ENCODE measurements around the gene HECW1. TPM values are rescaled to one million over a fixed set of nuclear protein-coding genes. Genes with fewer than 3 reads are reported as not detected.

Gene HECW1
- total and polyA plus RNA-seq, 5 donors, result 0.16 TPM; not detected in 4

DNA sequence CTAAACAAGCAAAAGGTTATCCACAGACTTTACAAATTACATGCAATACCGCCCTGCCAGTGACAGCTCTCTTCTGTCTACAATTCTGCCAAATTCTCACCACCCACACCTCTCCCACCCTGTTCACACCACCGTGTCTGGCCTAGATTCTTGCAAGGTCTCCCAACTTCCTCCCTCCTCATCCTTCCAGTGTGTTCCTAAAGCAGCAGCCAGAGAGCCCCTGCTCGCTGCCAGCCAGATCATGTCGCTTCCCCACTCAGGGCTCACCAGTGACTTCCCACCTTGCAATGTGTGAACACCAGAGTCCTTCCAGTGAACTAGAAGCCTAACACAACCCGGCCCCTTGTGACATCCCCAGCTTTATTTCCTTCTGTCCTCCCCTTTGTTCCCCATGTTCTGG lies 121.6 kb downstream of the HECW1 start:
- Histone ChIP-seq H3K4me1 (ENCODE audit: control insufficient read depth, insufficient read depth, low read length) (no peaks in the 10 kb centered on the region), H3K4me3 (ENCODE audit: low read length) (no peak overlapping the region), H3K27ac (ENCODE audit: low read length) (no peak overlapping the region), H3K27me3 (ENCODE audit: control insufficient read depth, insufficient read depth) (no peaks in the 10 kb centered on the region), H3K9me3 (ENCODE audit: control insufficient read depth, low read length) (no peaks in the 10 kb centered on the region)
- intact Hi-C loops (cut with DNase I), result no loop called here
- ATAC-seq (no peak), DNase-seq (no peak)
- WGBS, result 52% methylated on average over 5 of the region's 5 CpGs

DNA sequence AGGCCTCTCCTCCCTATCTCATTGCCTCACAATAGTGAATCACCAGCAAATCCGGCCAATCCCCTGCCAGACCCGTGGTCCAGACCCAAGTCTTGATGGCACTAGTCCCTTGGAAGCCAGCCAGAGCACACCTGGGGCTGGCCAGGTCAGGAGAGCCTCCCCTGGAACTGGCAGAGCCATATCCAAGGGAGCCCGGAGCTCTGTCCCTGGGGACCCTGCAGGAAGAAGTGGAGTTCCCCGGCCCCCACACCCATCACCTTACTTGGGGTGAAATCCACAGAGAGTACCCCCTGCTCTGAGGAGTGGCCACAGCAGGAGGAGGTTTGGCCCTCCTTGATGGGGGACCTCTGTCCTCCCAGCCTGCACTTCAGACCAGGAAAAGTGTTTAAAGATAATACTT lies 122.5 kb downstream of the HECW1 start:
- H3K4me1 ChIP-seq (ENCODE audit: control insufficient read depth, insufficient read depth, low read length), result no peaks in the 10 kb centered on the region
- H3K27ac ChIP-seq (ENCODE audit: low read length), result no peak overlapping the region
- intact Hi-C loops (cut with DNase I), result no loop called here
- ATAC-seq (no peak), DNase-seq (no peak)
- no peak overlapping the region for H3K4me3 ChIP-seq (ENCODE audit: low read length)
- WGBS, result 69% methylated on average over 4 of the region's 4 CpGs
- no peaks in the 10 kb centered on the region for H3K27me3 ChIP-seq (ENCODE audit: control insufficient read depth, insufficient read depth)
- H3K9me3 ChIP-seq (ENCODE audit: control insufficient read depth, low read length), result no peaks in the 10 kb centered on the region

DNA sequence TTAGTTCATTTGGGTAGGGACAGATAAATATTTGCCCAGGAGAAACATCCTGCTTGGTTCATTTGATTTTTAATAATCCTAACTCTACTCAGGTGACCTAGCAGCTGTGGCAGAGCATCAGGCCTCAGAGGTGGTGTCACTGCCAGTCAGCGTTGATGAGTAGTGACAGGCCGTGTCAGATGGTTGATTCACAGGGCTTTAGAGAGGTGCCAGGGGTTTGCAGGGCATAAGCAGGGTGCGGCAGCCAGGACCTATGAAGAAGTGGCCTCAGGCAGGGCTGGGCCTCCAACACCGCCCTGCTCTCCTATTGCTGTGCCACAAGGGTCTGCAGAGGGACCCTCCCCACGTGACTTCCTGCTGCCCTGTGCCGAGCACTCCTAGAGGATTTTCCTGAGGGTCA lies 128.1 kb downstream of the HECW1 start:
- Histone ChIP-seq H3K4me3 (ENCODE audit: low read length) (no peak overlapping the region), H3K27me3 (ENCODE audit: control insufficient read depth, insufficient read depth) (no peaks in the 10 kb centered on the region), H3K4me1 (ENCODE audit: control insufficient read depth, insufficient read depth, low read length) (no peaks in the 10 kb centered on the region), H3K9me3 (ENCODE audit: control insufficient read depth, low read length) (no peaks in the 10 kb centered on the region), H3K27ac (ENCODE audit: low read length) (no peak overlapping the region)
- ATAC-seq (no peak), DNase-seq (no peak)
- 77% methylated on average over 6 of the region's 6 CpGs for WGBS
- intact Hi-C loops (cut with DNase I), result no loop called here

DNA sequence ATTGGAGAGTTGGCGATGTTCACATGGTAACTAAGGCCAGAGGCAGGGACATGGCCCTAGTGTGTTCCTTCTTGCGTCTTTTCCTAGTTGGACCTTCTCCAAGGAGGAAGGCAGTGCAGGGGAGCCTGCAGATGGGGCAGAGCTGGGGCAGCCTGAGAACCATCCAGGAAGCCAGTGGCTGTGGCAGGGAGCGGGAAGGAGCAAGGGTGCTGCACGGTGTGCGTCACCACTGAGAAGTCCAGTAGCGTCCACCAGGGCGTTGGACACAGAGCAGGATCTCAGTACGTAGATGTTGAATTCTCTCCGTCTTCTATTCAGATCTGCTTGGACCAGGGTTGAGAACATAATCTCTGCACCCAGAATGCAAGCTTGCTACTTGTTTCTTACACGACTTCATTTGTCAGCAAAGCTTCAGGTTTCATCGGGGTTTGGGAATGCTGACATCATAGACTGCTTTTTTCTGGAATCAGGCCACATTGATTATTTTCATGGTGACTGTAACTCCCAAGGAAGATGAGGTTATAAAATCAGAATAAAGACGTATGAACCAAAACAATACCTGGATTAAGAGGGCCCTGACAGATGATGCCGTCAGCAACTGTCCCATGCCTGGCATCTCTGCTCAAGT lies 130.3 kb downstream of the HECW1 start:
- DNase-seq (no peak), ATAC-seq (no peak)
- no peaks in the 10 kb centered on the region for H3K9me3 ChIP-seq (ENCODE audit: control insufficient read depth, low read length)
- intact Hi-C loops (cut with DNase I), result no loop called here
- H3K4me3 ChIP-seq (ENCODE audit: low read length), result no peak overlapping the region
- H3K27me3 ChIP-seq (ENCODE audit: control insufficient read depth, insufficient read depth), result no peaks in the 10 kb centered on the region
- 84% methylated on average over 13 of the region's 13 CpGs for WGBS
- H3K4me1 ChIP-seq (ENCODE audit: control insufficient read depth, insufficient read depth, low read length), result no peaks in the 10 kb centered on the region
- no peak overlapping the region for H3K27ac ChIP-seq (ENCODE audit: low read length)

DNA sequence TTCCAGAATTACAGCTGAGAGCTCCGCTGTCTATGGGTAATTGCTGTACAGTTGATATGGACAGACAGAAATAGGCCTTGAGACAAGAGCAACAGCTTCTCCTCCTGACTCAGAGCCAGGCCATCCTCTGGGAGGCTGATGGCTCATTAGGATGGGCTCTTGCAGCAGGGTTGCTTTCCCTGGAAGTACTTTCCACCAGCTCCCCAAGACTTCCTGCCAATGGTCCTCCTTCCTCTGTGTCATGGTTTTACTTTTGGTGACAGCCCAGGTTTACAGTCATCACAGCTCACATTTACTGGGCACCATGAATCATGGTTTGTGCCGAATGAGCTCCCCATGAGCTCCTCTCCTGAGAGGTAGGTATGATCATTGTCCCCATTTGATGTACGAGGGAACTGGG lies 131.8 kb downstream of the HECW1 start:
- DNase-seq, result no peak
- Histone ChIP-seq H3K27me3 (ENCODE audit: control insufficient read depth, insufficient read depth) (no peaks in the 10 kb centered on the region), H3K4me1 (ENCODE audit: control insufficient read depth, insufficient read depth, low read length) (no peaks in the 10 kb centered on the region), H3K27ac (ENCODE audit: low read length) (no peak overlapping the region), H3K4me3 (ENCODE audit: low read length) (no peak overlapping the region), H3K9me3 (ENCODE audit: control insufficient read depth, low read length) (no peaks in the 10 kb centered on the region)
- 84% methylated on average over 3 of the region's 3 CpGs for WGBS
- intact Hi-C loops (cut with DNase I), result no loop called here
- ATAC-seq, result no peak

DNA sequence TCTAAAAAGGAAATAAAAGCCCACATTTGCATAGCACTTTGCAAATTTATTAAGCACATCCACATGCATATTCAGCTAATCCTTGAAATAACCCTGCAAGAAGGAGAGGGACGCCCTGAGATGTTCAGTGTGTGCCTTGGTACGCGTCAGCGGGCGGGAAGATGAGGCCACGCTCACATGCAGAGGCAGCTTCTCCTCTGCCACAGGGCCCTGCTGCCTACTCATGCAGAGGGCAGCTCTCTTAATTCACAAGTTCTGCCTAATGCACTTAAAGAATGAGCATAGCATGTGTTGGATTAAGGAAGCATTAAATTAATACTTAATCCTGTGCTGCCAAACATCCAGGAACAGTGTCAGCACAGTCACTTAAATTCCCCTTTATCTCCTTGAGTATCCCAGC lies 132.3 kb downstream of the HECW1 start:
- intact Hi-C loops (cut with DNase I), result no loop called here
- WGBS, result 95% methylated on average over 6 of the region's 6 CpGs
- Histone ChIP-seq H3K9me3 (ENCODE audit: control insufficient read depth, low read length) (no peaks in the 10 kb centered on the region), H3K27ac (ENCODE audit: low read length) (no peak overlapping the region), H3K27me3 (ENCODE audit: control insufficient read depth, insufficient read depth) (no peaks in the 10 kb centered on the region), H3K4me3 (ENCODE audit: low read length) (no peak overlapping the region), H3K4me1 (ENCODE audit: control insufficient read depth, insufficient read depth, low read length) (no peaks in the 10 kb centered on the region)
- no peak for DNase-seq
- ATAC-seq, result no peak

DNA sequence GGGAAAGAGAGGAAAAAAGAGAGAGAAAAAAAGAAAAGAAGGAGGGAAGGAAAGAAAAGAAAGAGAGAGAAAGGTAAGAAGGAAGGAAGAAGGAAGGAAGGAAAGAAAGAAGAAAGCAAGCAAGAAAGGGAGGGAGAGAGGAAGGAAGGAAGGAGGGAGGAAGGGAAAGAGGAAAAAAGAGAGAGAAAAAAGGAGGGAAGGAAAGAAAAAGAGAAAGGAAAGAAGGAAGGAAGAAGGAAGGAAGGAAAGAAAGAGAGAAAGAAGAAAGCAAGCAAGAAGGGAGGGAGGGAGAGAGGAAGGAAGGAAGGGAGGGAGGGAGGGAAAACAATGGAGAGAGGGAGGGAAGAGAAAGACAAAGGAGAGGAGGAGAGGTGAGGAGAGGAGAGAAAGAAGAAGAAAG lies 135.3 kb downstream of the HECW1 start:
- H3K4me1 ChIP-seq (ENCODE audit: control insufficient read depth, insufficient read depth, low read length), result no peaks in the 10 kb centered on the region
- H3K27ac ChIP-seq (ENCODE audit: low read length), result no peak overlapping the region
- no peak for ATAC-seq
- no peak for DNase-seq
- H3K4me3 ChIP-seq (ENCODE audit: low read length), result no peak overlapping the region
- intact Hi-C loops (cut with DNase I), result no loop called here
- H3K27me3 ChIP-seq (ENCODE audit: control insufficient read depth, insufficient read depth), result no peaks in the 10 kb centered on the region
- H3K9me3 ChIP-seq (ENCODE audit: control insufficient read depth, low read length), result no peaks in the 10 kb centered on the region

DNA sequence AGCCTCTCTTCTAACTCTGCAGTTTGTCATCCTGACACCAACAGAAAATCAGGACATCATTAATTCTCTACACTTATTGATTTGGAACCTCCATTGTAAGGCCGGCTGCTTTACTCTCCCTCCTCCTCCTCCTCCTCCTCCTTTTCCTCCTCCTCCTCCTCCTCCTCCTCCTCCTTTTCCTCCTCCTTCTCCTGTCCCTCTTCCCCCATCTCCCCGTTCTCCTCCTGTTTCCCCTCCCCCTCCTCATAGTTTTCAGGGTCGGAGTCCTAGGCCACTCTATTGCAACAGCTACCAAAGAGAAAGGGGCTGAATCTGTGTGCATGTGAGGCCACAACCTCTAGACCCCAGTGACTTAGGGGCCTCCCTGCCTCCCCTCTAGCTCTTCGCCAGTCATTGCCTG lies 136.1 kb downstream of the HECW1 start:
- H3K27ac ChIP-seq (ENCODE audit: low read length), result no peak overlapping the region
- intact Hi-C loops (cut with DNase I), result no loop called here
- DNase-seq (no peak), ATAC-seq (no peak)
- H3K4me3 ChIP-seq (ENCODE audit: low read length), result no peak overlapping the region
- WGBS, result 62% methylated on average over 4 of the region's 4 CpGs
- H3K9me3 ChIP-seq (ENCODE audit: control insufficient read depth, low read length), result no peaks in the 10 kb centered on the region
- H3K27me3 ChIP-seq (ENCODE audit: control insufficient read depth, insufficient read depth), result no peaks in the 10 kb centered on the region
- H3K4me1 ChIP-seq (ENCODE audit: control insufficient read depth, insufficient read depth, low read length), result no peaks in the 10 kb centered on the region

DNA sequence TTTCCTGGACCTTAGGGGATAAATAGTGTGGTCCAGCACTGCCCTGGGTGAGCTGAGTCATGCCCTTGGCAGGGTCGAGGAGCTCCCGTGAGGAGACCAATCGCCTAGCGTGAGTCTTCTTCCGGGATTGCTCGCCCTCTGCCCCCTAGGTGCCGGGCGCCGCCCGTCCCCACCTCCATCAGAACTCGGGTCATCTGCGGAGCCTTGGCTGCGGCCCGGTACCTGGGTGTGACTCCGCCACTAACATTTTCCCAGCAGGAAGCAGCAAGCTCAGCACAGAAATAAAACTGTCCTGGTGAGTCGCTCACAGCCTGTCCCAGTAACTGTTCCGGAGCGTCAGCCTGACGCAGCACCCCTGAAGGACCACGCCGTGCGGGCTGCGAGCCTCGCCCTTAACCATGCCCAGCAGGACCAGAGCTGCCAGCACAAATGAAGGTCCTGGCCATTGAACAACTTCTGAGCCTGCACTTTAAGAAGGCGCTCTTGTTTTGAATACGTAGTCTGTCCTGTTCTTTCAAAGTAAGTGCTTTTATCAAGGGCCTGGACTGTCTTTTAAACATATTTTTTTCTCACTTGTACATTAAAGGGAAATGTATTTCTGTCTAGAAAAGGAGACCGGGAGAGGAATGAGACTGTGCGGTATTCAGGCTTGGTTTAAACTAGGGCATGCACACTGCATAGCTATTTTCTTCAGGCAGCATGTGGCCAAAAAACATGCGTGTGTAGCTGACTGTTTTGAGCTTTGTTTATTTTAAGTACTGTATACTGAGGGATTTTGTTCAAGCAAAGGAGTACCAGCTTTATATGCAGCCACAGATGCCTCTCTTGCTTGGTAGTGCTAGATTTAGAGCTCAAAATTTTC lies 136.7 kb downstream of the HECW1 start:
- no peak overlapping the region for H3K27ac ChIP-seq (ENCODE audit: low read length)
- H3K9me3 ChIP-seq (ENCODE audit: control insufficient read depth, low read length), result no peaks in the 10 kb centered on the region
- intact Hi-C loops (cut with DNase I), result no loop called here
- 72% methylated on average over 29 of the region's 29 CpGs for WGBS
- no peaks in the 10 kb centered on the region for H3K27me3 ChIP-seq (ENCODE audit: control insufficient read depth, insufficient read depth)
- ATAC-seq, result peak in 1 of 2 donors; percentile 42
- no peaks in the 10 kb centered on the region for H3K4me1 ChIP-seq (ENCODE audit: control insufficient read depth, insufficient read depth, low read length)
- no peak overlapping the region for H3K4me3 ChIP-seq (ENCODE audit: low read length)
- no peak for DNase-seq

DNA sequence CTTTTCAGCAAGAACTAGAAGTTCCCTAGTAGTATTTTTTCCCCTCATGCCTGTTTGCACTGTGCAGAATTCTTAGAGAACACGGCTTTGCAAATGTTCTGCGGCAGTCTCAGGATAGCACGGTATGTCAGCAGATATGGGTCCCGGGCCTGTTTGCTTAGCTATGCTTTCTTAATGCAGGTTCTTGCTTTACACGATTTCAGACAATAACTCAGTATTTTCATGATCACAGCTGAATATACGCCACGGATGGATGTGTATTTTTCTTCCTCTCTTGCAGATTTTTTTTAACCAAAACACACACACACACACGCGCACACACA lies 137.3 kb downstream of the HECW1 start:
- no peaks in the 10 kb centered on the region for H3K27me3 ChIP-seq (ENCODE audit: control insufficient read depth, insufficient read depth)
- H3K9me3 ChIP-seq (ENCODE audit: control insufficient read depth, low read length), result no peaks in the 10 kb centered on the region
- H3K27ac ChIP-seq (ENCODE audit: low read length), result no peak overlapping the region
- no peak for ATAC-seq
- no peaks in the 10 kb centered on the region for H3K4me1 ChIP-seq (ENCODE audit: control insufficient read depth, insufficient read depth, low read length)
- intact Hi-C loops (cut with DNase I), result loop anchor here in 1 of 4 donors (10.0 kb wide), 1 partner anchor 305 kb away; no protein-coding TSS in a partner anchor
- WGBS, result 73% methylated on average over 9 of the region's 9 CpGs
- no peak overlapping the region for H3K4me3 ChIP-seq (ENCODE audit: low read length)
- no peak for DNase-seq

DNA sequence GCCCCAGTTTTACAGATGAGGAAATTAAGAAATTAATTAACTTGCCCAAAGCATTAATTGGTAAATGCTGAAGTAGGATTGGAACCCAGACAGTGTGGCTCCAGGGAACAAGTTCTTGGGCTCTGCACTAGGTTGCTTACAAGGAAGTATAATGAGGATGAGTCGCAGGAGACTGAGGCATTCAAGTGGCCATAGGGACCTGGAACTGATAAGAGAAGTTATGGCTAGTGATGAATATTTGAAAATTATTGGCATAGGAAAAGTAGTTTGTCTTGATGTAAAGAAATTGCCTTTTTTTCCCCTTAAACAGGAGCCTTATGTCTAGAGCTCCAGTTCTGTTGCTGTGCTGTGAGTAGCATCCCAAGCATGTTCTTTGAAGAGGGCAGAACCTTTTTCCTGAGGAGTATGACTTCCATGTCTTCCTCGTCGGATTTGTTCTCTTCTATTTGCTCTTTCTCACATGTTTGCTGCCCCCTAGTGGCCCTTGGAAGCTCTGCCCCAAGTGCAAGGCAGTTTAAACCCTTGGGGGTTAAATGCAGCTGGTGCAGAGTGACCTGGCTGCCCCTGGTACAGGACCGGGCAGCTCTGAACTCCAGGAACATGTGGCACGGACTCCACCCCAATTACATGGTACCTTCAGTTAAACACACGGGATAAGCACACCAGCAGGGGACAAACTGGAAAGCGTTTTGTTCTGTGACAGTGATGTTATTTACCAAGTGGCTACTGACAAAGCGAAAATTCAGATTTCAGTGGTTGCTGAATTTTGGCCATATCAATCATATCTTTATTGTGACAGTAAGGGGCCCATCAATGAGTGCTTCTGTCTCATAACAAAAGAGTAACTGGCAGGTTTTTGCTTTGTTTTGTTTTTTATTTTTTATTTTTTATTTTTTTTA lies 148.8 kb downstream of the HECW1 start:
- Histone ChIP-seq H3K9me3 (ENCODE audit: control insufficient read depth, low read length) (no peaks in the 10 kb centered on the region), H3K4me3 (ENCODE audit: low read length) (no peak overlapping the region), H3K27ac (ENCODE audit: low read length) (no peak overlapping the region), H3K4me1 (ENCODE audit: control insufficient read depth, insufficient read depth, low read length) (no peaks in the 10 kb centered on the region), H3K27me3 (ENCODE audit: control insufficient read depth, insufficient read depth) (peaks cover 2% of the 10 kb centered on the region)
- ATAC-seq (peak; percentile 59 to 66), DNase-seq (peak; percentile 64 to 83 (median 76))
- intact Hi-C loops (cut with DNase I), result loop anchor here in 3 of 4 donors (5.0 to 10.0 kb wide), 2 partner anchors 316 to 319 kb away; no protein-coding TSS in a partner anchor
- 25% methylated on average over 8 of the region's 8 CpGs for WGBS

Measured in right cardiac atrium (tissue), 5 donors.